IMR-90 (cell line): ENCODE measurements around the gene ME3. TPM values are rescaled to one million over a fixed set of nuclear protein-coding genes. Genes with fewer than 3 reads are reported as not detected.
A peak's percentile ranks its signal among the peaks of the same experiment; 100 is the strongest.

Experiments used
- ATAC-seq: fragments of 200-7000 bp; cut with Tn5 transposase; 2 replicates; pipeline ENCODE4 v1.9.1; 2020; ENCODE audit warnings: low read depth, mild to moderate bottlenecking, moderate library complexity
- BruUV-seq: library from RNA; stranded (reverse); fragments of 400-500 nt; replicated peaks from 2 replicates; lab custom pipeline; 2021; lab: Mats Ljungman, UMichigan
- CTCF ChIA-PET: fragments of 300-600 bp; formaldehyde crosslinking; extraction: SDS; loops from one replicate; lab custom pipeline; 2021; ENCODE audit warnings: antibody characterized with exemption; lab: Yijun Ruan, JAX
- POLR2A ChIA-PET: fragments of 300-600 bp; sonication (Branson Sonifier 250); formaldehyde crosslinking; loops from one replicate; lab custom pipeline; 2022; ENCODE audit warnings: antibody characterized with exemption; ENCODE audit not compliant: unreplicated experiment; lab: Charles Lee
- DNase-seq: peaks from one replicate; pipeline ENCODE4 v3.0.0; 2013
- H2AFZ ChIP-seq: replicated peaks from 2 replicates; pipeline ENCODE3; 2013; ENCODE audit warnings: low read length, mild to moderate bottlenecking; ENCODE audit not compliant: poor library complexity
- H2AK5ac ChIP-seq: 2 replicates; pipeline ENCODE4 v1.6.1; 2013; ENCODE audit warnings: low read depth, low read length, inconsistent platforms
- H2AK9ac ChIP-seq: replicated peaks from 2 replicates; pipeline ENCODE3; 2013; ENCODE audit warnings: mild to moderate bottlenecking, low read depth, low read length, moderate library complexity; ENCODE audit not compliant: poor library complexity
- H2BK120ac ChIP-seq: 2 replicates; pipeline ENCODE4 v1.6.1; 2013; ENCODE audit warnings: low read depth, low read length, inconsistent platforms
- H2BK15ac ChIP-seq: 3 replicates; pipeline ENCODE4 v1.6.1; 2013; ENCODE audit warnings: low read depth, low read length, inconsistent platforms
- H2BK20ac ChIP-seq: 2 replicates; pipeline ENCODE4 v1.6.1; 2013; ENCODE audit warnings: low read depth, mild to moderate bottlenecking, inconsistent platforms, low read length, moderate library complexity
- H2BK5ac ChIP-seq: 2 replicates; pipeline ENCODE4 v1.6.1; 2013; ENCODE audit warnings: mild to moderate bottlenecking, low read depth, low read length, inconsistent platforms; ENCODE audit not compliant: poor library complexity, severe bottlenecking
- H3K14ac ChIP-seq: replicated peaks from 2 replicates; pipeline ENCODE4 v1.6.1; 2013; ENCODE audit warnings: low read depth, low read length, inconsistent platforms
- H3K18ac ChIP-seq: 2 replicates; pipeline ENCODE4 v1.6.1; 2013; ENCODE audit warnings: low read depth, low read length, control low read depth
- H3K23ac ChIP-seq: 2 replicates; pipeline ENCODE4 v1.6.1; 2013; ENCODE audit warnings: low read depth, low read length, inconsistent platforms
- H3K27ac ChIP-seq: 2 replicates; pipeline ENCODE4 v1.5.1; 2013; ENCODE audit warnings: mild to moderate bottlenecking, control low read depth, low read length; ENCODE audit not compliant: insufficient read depth
- H3K27me3 ChIP-seq: 2 replicates; pipeline ENCODE4 v1.6.1; 2013; ENCODE audit warnings: low read length; ENCODE audit not compliant: control insufficient read depth, insufficient read depth
- H3K36me3 ChIP-seq: 2 replicates; pipeline ENCODE4 v1.6.1; 2013; ENCODE audit warnings: low read length, mixed read lengths; ENCODE audit not compliant: control insufficient read depth, insufficient read depth
- H3K4ac ChIP-seq: 2 replicates; pipeline ENCODE4 v1.6.1; 2013; ENCODE audit warnings: low read depth, low read length, inconsistent platforms
- H3K4me1 ChIP-seq: 2 replicates; pipeline ENCODE4 v1.6.1; 2013; ENCODE audit warnings: low read length, mixed read lengths; ENCODE audit not compliant: control insufficient read depth, insufficient read depth
- H3K4me2 ChIP-seq: 2 replicates; pipeline ENCODE4 v1.6.1; 2013; ENCODE audit warnings: low read depth, mild to moderate bottlenecking, control low read depth, low read length, moderate library complexity
- H3K4me3 ChIP-seq: 2 replicates; pipeline ENCODE4 v1.5.1; 2013; ENCODE audit warnings: low read depth, mild to moderate bottlenecking, control low read depth, low read length, moderate library complexity; ENCODE audit not compliant: insufficient read depth
- H3K56ac ChIP-seq: 2 replicates; pipeline ENCODE4 v1.6.1; 2013; ENCODE audit warnings: low read length, inconsistent platforms; ENCODE audit not compliant: insufficient read depth; ENCODE audit errors: extremely low read depth
- H3K79me1 ChIP-seq, 2 experiments: 2 replicates each; pipeline ENCODE4 v1.6.1; 2013; ENCODE audit warnings: low read length in 2 of 2, inconsistent platforms in 1 of 2, low read depth in 1 of 2
- H3K9ac ChIP-seq: 2 replicates; pipeline ENCODE4 v1.6.1; 2013; ENCODE audit warnings: low read depth, low read length, control low read depth
- H3K9me1 ChIP-seq: 2 replicates; pipeline ENCODE4 v1.6.1; 2013; ENCODE audit warnings: low read length, inconsistent platforms; ENCODE audit not compliant: insufficient read depth
- H3K9me3 ChIP-seq: 2 replicates; pipeline ENCODE4 v1.6.1; 2013; ENCODE audit warnings: low read length; ENCODE audit not compliant: control insufficient read depth, insufficient read depth
- H4K20me1 ChIP-seq: 2 replicates; pipeline ENCODE4 v1.6.1; 2013; ENCODE audit warnings: low read length, inconsistent platforms; ENCODE audit not compliant: insufficient read depth
- H4K5ac ChIP-seq: 2 replicates; pipeline ENCODE4 v1.6.1; 2013; ENCODE audit warnings: mild to moderate bottlenecking, low read depth, low read length, control low read depth
- H4K8ac ChIP-seq, 2 experiments: 2 replicates each; pipeline ENCODE4 v1.6.1; 2013; ENCODE audit warnings: low read depth in 2 of 2, low read length in 2 of 2, control low read depth in 1 of 2, inconsistent platforms in 1 of 2
- H4K91ac ChIP-seq: 2 replicates; pipeline ENCODE4 v1.6.1; 2013; ENCODE audit warnings: low read depth, low read length, inconsistent platforms; ENCODE audit not compliant: insufficient read depth
- BHLHE40 ChIP-seq: fragments of 150-350 bp; IDR thresholded peaks from 2 replicates; pipeline ENCODE4 v1.6.1; 2016; ENCODE audit warnings: mild to moderate bottlenecking, low read depth, low read length
- CHD1 ChIP-seq: IDR thresholded peaks from 2 replicates; pipeline ENCODE4 v1.6.1; 2012; ENCODE audit warnings: low read depth, low read length, improper control_type of control experiment
- FOS ChIP-seq: fragments of 150-350 bp; IDR thresholded peaks from 2 replicates; pipeline ENCODE4 v1.6.1; 2016; ENCODE audit warnings: low read depth, low read length
- MAFK ChIP-seq: IDR thresholded peaks from 2 replicates; pipeline ENCODE4 v1.6.1; 2012; ENCODE audit warnings: low read depth, low read length, improper control_type of control experiment
- MAZ ChIP-seq: IDR thresholded peaks from 2 replicates; pipeline ENCODE4 v1.6.1; 2012; ENCODE audit warnings: low read depth, mild to moderate bottlenecking, low read length, improper control_type of control experiment, moderate library complexity, borderline replicate concordance
- MXI1 ChIP-seq: IDR thresholded peaks from 2 replicates; pipeline ENCODE4 v1.6.1; 2012; ENCODE audit warnings: low read depth, mild to moderate bottlenecking, low read length, moderate library complexity, borderline replicate concordance
- POLR2A ChIP-seq: IDR thresholded peaks from 2 replicates; pipeline ENCODE4 v1.6.1; 2012; ENCODE audit warnings: mild to moderate bottlenecking, low read depth, low read length
- RAD21 ChIP-seq: IDR thresholded peaks from 2 replicates; pipeline ENCODE4 v1.6.1; 2012; ENCODE audit warnings: low read length, improper control_type of control experiment
- RCOR1 ChIP-seq: IDR thresholded peaks from 2 replicates; pipeline ENCODE4 v1.6.1; 2012; ENCODE audit warnings: mild to moderate bottlenecking, low read length, improper control_type of control experiment; ENCODE audit not compliant: insufficient replicate concordance
- RFX5 ChIP-seq: IDR thresholded peaks from 2 replicates; pipeline ENCODE4 v1.8.0; 2012; ENCODE audit warnings: low read depth, mild to moderate bottlenecking, low read length, moderate library complexity
- SMC3 ChIP-seq: fragments of 150-350 bp; IDR thresholded peaks from 2 replicates; pipeline ENCODE4 v1.6.1; 2016; ENCODE audit warnings: low read depth, mild to moderate bottlenecking, antibody characterized with exemption, low read length, moderate library complexity
- WGBS, 2 experiments: methylation state at CpG; one replicate each; pipeline versions ENCODE4 v1.1.5 to v1.1.7; 2013; ENCODE audit warnings: missing lambda C conversion rate in 2 of 2; ENCODE audit not compliant: insufficient read length in 1 of 2; ENCODE audit errors: extremely low coverage in 2 of 2; 5-methylcytosine and 5-hydroxymethylcytosine counted together
- dilution Hi-C: fragments of 300-500 bp; cut with HindIII; formaldehyde crosslinking; loops from one replicate; pipeline ENCODE4 v1.14.3; 2018; ENCODE audit warnings: low sequenced_read_pairs; ENCODE audit not compliant: unreplicated experiment
- in situ Hi-C: fragments of 300-500 bp; cut with MboI; formaldehyde crosslinking; loops from 3 replicates; pipeline ENCODE4 v1.14.3; 2019; ENCODE audit warnings: low sequenced_read_pairs, inconsistent platforms, mixed read lengths
- intact Hi-C: fragments of 100-400 bp; cut with micrococcal nuclease; formaldehyde crosslinking; loops from 2 replicates; pipeline ENCODE4 v1.10.0; 2022
- polyA plus RNA-seq, 3 experiments: library from polyadenylated mRNA; depleted of rRNA; stranded (reverse); fragments of >200 nt; gene quantifications; 2 replicates each; pipeline ENCODE4 v1.2.3, GENCODE V29; 2012; ENCODE audit warnings: low replicate concordance in 1 of 3
- total RNA-seq: library from RNA; depleted of rRNA; stranded (reverse); fragments of >200 nt; gene quantifications from 2 replicates; pipeline ENCODE4 v1.2.3, GENCODE V29; 2012
- TF ChIP-seq, protein P1 (sequence below): fragments of 150-350 bp; IDR thresholded peaks from 2 replicates; pipeline ENCODE4 v1.6.1; 2017; ENCODE audit warnings: mild to moderate bottlenecking, antibody characterized with exemption, low read length, low read depth
- TF ChIP-seq, protein P2 (sequence below): conservative IDR thresholded peaks from 2 replicates; pipeline ENCODE4 v1.5.1; 2012; ENCODE audit warnings: mild to moderate bottlenecking, low read depth, low read length, improper control_type of control experiment

Gene ME3
- total and polyA plus RNA-seq, 2 of the 4 experiments (the other 2 are of a cell fraction), result 7.8 to 9.0 TPM

DNA sequence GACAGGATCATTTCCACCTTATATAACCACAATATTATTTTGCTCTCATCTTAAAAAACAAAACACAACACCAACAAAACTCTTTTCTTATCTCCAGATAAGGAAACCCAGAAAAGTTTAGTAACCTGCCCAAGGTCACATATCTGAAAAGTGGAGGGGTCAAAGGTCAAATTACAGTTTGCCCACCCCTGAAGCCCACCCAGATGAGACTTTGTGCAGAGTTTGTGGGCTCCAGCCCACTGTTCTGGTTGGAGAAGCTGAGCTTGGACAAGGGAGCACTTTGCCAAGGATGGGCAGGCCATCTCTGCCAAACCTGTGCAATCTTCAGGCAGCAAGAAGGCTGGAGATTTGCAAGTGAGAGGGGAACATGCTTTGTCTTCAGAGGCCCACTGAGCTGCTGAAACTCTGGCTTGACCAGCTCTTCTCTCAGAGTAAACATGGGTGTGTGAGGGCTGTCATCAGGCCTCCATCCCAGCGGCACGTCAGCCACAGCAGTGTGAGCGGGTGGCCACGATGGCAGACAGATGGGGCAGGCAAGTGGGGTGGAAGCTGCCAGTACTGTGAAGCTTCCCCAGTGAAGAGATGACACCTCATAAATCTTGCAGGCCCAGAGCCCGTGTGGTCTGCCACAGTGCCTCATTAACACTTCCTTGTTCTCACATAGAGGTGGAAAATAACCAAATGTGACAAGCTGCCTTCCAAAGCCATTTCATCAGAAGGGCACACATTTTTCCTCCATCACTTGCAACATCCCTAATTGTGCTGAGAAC is 186.0 kb downstream of the ME3 start (continued):
- no peak for TF ChIP-seq MXI1

DNA sequence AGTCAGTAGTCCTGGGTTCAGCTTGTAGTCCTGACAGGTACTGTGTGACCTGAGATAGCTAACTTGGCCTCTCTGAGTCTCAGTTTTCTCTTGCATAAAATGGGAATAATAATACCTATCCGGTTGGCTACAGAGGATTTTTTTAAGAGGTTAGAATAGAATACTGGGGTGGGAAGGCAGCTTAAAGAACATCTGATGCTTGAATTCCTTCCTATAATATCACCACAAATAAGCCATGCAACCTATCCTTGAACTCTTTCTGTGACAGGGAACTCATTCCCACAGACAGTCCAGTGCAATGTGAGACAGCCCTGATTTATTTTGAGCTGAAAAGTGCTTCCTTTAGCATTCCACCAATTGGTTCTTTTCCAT is 187.6 kb downstream of the ME3 start:
- H3K36me3 ChIP-seq, result no peaks in the 10 kb centered on the region
- H3K4me2 ChIP-seq, result peak overlapping the region; percentile 80; the same call in 1 of the 2 replicates
- H4K20me1 ChIP-seq, result peaks cover 4% of the 10 kb centered on the region
- H3K27ac ChIP-seq, result no peak overlapping the region
- H3K27me3 ChIP-seq, result no peaks in the 10 kb centered on the region
- H3K4ac ChIP-seq, result peak overlapping the region; percentile 87
- CTCF ChIA-PET, result interaction anchor here (1.0 to 1.6 kb wide), 3 partner anchors 14 to 276 kb away, joined by 3 to 4 read pairs (median 3); no protein-coding TSS in a partner anchor
- peak overlapping the region; percentile 39; the same call in 1 of the 2 replicates for H3K23ac ChIP-seq
- peak overlapping the region; percentile 30; the same call in 1 of the 2 replicates for H4K91ac ChIP-seq
- peak overlapping the region; percentile 40; the same call in 1 of the 2 replicates for H2AK5ac ChIP-seq
- H2BK5ac ChIP-seq, result peak overlapping the region; percentile 81
- no CpG with 5 or more reads among the region's 1 CpG for WGBS, 2 experiments
- intact Hi-C loops (loop anchor here (1.0 kb wide), 1 partner anchor 40 kb away; no protein-coding TSS in a partner anchor), dilution Hi-C loops (no loop called here), in situ Hi-C loops (no loop called here)
- no peak overlapping the region for H2AK9ac ChIP-seq
- H2BK120ac ChIP-seq, result peak overlapping the region; percentile 78
- ATAC-seq (no peak), DNase-seq (no peak)
- no peak overlapping the region for H3K9ac ChIP-seq
- POLR2A ChIA-PET, result interaction anchor here (0.5 kb wide), 1 partner anchor 37 kb away, joined by 3 read pairs; no protein-coding TSS in a partner anchor
- H2BK15ac ChIP-seq, result peak overlapping the region; percentile 84; the same call in 2 of the 3 replicates
- H3K9me1 ChIP-seq, result peaks cover 38% of the 10 kb centered on the region
- peak overlapping the region; percentile 26; the same call in 1 of the 2 replicates for H4K5ac ChIP-seq
- H2BK20ac ChIP-seq, result peak overlapping the region; percentile 96
- no peak overlapping the region for H3K4me3 ChIP-seq
- H2AFZ ChIP-seq, result no peak overlapping the region
- peak overlapping the region; percentile 79 for H3K14ac ChIP-seq
- H3K79me1 ChIP-seq, result no peaks in the 10 kb centered on the region; a peak in 1 of 4 replicates
- H3K18ac ChIP-seq, result peak overlapping the region; percentile 77; the same call in 1 of the 2 replicates
- no peaks in the 10 kb centered on the region for H3K9me3 ChIP-seq
- no peak overlapping the region; the same call in none of the 2 replicates for H3K56ac ChIP-seq
- H4K8ac ChIP-seq, result peak overlapping the region in 1 of 2 experiments; percentile 61; a peak in 2 of 4 replicates
- BruUV-seq, result no TSS peak
- peaks cover 15% of the 10 kb centered on the region for H3K4me1 ChIP-seq
- TF ChIP-seq RFX5 (no peak), RAD21 (no peak), MAFK (no peak), BHLHE40 (no peak), MAZ (no peak), POLR2A (no peak), RCOR1 (no peak), CHD1 (no peak), MXI1 (no peak), FOS (no peak), SMC3 (no peak)
- TF ChIP-seq, protein P1, sequence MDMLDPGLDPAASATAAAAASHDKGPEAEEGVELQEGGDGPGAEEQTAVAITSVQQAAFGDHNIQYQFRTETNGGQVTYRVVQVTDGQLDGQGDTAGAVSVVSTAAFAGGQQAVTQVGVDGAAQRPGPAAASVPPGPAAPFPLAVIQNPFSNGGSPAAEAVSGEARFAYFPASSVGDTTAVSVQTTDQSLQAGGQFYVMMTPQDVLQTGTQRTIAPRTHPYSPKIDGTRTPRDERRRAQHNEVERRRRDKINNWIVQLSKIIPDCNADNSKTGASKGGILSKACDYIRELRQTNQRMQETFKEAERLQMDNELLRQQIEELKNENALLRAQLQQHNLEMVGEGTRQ, result no peak
- TF ChIP-seq, protein P2, sequence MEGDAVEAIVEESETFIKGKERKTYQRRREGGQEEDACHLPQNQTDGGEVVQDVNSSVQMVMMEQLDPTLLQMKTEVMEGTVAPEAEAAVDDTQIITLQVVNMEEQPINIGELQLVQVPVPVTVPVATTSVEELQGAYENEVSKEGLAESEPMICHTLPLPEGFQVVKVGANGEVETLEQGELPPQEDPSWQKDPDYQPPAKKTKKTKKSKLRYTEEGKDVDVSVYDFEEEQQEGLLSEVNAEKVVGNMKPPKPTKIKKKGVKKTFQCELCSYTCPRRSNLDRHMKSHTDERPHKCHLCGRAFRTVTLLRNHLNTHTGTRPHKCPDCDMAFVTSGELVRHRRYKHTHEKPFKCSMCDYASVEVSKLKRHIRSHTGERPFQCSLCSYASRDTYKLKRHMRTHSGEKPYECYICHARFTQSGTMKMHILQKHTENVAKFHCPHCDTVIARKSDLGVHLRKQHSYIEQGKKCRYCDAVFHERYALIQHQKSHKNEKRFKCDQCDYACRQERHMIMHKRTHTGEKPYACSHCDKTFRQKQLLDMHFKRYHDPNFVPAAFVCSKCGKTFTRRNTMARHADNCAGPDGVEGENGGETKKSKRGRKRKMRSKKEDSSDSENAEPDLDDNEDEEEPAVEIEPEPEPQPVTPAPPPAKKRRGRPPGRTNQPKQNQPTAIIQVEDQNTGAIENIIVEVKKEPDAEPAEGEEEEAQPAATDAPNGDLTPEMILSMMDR, result no peak
